BE2C (cell line): ENCODE results near the gene GUCA1A.
A peak's percentile ranks its signal among the peaks of the same experiment; 100 is the strongest.
"Not testable (repeated sequence)": the region's sequence is repeated elsewhere in the genome, so short reads cannot be mapped to it uniquely, and the experiment has no call there.

Source experiments
- DNase-seq: peaks from one replicate; pipeline ENCODE4 v3.0.0-alpha.2; 2020
- H3K27me3 ChIP-seq: fragments of 250-450 bp; sonication (Bioruptor Pico); 2 replicates; pipeline ENCODE4 v1.5.1; 2020; ENCODE audit warnings: mild to moderate bottlenecking
- H3K36me3 ChIP-seq: fragments of 250-450 bp; sonication (Bioruptor Pico); 2 replicates; pipeline ENCODE4 v1.5.1; 2020; ENCODE audit warnings: mild to moderate bottlenecking
- H3K4me1 ChIP-seq: fragments of 250-450 bp; sonication (Bioruptor Pico); 2 replicates; pipeline ENCODE4 v1.5.1; 2020
- H3K4me3 ChIP-seq: 2 replicates; pipeline ENCODE4 v1.5.1; 2011; ENCODE audit warnings: low read depth, low read length
- H3K9me3 ChIP-seq: fragments of 250-450 bp; sonication (Bioruptor Pico); 2 replicates; pipeline ENCODE4 v1.5.1; 2020
- TF ChIP-seq, protein P1 (sequence below): IDR thresholded peaks from 2 replicates; pipeline ENCODE4 v1.5.1; 2012; ENCODE audit warnings: mild to moderate bottlenecking, low read depth, low read length

Gene GUCA1A

DNA sequence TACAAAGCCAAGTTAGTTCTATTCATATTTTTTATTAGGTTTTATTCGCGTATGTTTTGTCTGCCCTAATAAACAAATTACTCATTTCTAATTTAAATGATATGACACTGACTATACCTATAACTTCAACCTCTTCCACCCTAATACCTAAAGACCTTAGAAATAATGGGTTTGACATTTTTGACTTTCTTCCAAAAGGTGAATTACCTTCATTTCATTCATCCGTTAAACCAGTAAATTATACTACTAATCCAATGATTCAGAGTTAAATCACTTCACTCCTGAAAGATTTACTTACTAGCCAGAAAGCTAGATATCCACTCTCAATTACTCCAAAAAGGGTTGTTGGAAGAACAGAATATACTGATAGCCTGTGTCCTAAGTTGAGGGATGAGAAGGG lies 39.3 kb downstream of the GUCA1A start:
- Histone ChIP-seq H3K9me3 (no peaks in the 10 kb centered on the region), H3K27me3 (no peaks in the 10 kb centered on the region), H3K4me3 (no peak overlapping the region), H3K4me1 (no peaks in the 10 kb centered on the region), H3K36me3 (peaks cover 59% of the 10 kb centered on the region)
- TF ChIP-seq, protein P1, sequence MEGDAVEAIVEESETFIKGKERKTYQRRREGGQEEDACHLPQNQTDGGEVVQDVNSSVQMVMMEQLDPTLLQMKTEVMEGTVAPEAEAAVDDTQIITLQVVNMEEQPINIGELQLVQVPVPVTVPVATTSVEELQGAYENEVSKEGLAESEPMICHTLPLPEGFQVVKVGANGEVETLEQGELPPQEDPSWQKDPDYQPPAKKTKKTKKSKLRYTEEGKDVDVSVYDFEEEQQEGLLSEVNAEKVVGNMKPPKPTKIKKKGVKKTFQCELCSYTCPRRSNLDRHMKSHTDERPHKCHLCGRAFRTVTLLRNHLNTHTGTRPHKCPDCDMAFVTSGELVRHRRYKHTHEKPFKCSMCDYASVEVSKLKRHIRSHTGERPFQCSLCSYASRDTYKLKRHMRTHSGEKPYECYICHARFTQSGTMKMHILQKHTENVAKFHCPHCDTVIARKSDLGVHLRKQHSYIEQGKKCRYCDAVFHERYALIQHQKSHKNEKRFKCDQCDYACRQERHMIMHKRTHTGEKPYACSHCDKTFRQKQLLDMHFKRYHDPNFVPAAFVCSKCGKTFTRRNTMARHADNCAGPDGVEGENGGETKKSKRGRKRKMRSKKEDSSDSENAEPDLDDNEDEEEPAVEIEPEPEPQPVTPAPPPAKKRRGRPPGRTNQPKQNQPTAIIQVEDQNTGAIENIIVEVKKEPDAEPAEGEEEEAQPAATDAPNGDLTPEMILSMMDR: no peak
- DNase-seq: no peak

DNA sequence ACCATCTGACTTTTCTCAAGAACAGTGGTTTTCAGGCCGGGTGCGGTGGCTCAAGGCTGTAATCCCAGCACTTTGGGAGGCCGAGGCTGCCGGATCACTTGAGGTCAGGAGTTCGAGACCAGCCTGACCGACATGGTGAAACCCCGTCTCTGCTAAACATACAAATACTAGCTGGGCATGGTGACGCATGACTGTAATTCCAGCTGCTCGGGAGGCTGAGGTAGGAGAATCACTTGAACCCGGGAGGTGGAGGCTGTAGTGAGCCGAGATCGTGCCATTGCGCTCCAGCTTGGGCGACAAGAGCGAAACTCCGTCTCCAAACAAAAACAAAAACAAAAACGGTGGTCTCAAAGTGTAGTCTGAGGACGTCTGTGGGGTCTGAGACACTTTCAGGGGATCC lies 43.3 kb downstream of the GUCA1A start:
- H3K36me3 ChIP-seq: peaks cover 25% of the 10 kb centered on the region
- peak overlapping the region; percentile 95 for H3K4me3 ChIP-seq
- not testable (repeated sequence) for H3K9me3 ChIP-seq, DNase-seq, H3K4me1 ChIP-seq, H3K27me3 ChIP-seq

DNA sequence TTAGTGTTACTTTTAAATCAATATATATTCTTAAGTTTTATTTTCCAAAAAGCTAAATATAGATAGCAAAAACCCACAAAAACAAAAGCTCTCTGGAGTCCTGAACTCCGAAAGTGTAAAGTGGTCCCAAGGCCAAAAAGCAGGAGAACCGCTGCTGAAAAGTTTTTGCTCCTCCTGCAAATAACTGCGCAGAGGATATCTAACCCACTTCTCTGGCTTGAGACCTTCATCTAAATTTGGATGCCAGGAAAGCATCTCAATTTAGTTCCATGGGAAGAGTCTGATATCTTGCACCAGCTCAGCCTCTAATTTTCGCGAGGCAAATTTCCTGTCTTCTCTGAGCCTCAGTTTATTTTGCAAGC lies 44.0 kb downstream of the GUCA1A start:
- DNase-seq: no peak
- H3K36me3 ChIP-seq: peaks cover 18% of the 10 kb centered on the region
- TF ChIP-seq, protein P1: no peak
- no peaks in the 10 kb centered on the region for H3K4me1 ChIP-seq
- no peaks in the 10 kb centered on the region for H3K9me3 ChIP-seq
- peak overlapping the region; percentile 95 for H3K4me3 ChIP-seq
- H3K27me3 ChIP-seq: no peaks in the 10 kb centered on the region

DNA sequence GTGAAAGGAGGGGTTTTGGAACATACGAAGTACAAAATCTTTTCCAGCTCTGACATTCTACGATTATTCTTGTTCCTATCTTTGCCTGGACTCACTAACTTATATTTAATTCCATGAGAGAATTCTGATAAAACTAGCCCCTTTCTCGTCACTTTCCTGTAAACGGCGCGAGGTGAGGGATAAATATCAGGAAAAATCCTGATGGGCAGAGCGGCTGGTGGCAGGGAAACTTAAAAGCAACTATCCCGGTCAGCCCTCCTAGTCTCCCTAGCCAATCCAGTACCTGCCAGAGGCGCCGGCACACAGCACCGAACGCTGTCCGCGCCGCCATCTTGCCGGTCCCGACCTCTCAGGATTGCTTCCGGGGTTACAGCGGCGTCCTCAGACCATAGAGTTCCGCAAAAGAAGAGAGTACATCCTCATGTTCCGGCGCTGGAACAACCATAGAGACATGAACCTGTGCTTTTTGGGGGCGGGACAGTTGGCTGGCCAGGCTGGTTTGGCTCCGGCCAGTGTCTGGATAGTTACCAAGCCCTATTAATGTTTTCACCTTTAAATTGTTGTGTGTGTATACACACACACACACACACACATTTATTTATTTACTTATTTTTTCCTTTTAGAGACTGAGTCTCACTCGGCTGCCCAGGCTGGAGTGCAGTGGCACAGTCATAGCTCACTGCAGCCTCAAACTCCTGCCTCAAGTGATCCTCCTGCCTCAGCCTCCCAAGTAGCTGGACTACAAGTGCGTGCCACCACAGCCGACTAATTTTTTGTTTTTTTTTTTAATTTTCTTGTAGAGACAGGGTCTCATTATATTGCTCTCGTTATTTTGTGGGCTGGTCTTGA lies 44.6 kb downstream of the GUCA1A start, which contains the start of gene MRPS10:
Gene MRPS10, minus strand, starts transcription at position 343 of the 849 bp plus-strand sequence. Its CDS starts 12 bp downstream, at position 331.
- H3K4me3 ChIP-seq: peak within 1 kb of the TSS; percentile 95
- H3K9me3 ChIP-seq: no peaks in the 10 kb centered on the region
- TF ChIP-seq, protein P1: no peak
- no peaks in the 10 kb centered on the region for H3K4me1 ChIP-seq
- H3K27me3 ChIP-seq: no peaks in the 10 kb centered on the region
- peaks cover 14% of the 10 kb centered on the region for H3K36me3 ChIP-seq
- DNase-seq: peak; percentile 93

DNA sequence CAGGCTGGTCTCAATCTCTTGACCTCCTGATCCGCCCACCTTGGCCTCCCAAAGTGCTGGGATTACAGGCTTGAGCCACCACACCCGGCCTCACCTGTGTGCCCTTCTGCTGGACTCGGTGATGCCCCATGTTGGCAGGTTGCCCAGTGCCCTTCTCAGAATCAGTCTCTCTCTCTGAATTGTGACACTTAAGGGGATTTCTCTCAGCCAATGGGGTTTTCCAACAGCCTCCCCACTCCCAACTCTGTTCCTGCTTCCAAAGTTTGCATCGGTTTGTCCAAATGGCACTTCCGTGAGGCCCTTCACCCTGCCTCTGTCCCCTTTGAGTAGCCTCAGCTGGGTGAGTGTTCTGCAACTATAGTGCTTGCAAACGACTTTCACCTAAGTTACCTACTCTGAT lies 47.6 kb downstream of the GUCA1A start:
- Histone ChIP-seq H3K36me3 (no peaks in the 10 kb centered on the region), H3K4me3 (no peak overlapping the region), H3K4me1 (no peaks in the 10 kb centered on the region; the same call in 1 of the 2 replicates), H3K27me3 (no peaks in the 10 kb centered on the region), H3K9me3 (no peaks in the 10 kb centered on the region)
- no peak for DNase-seq
- TF ChIP-seq, protein P1: no peak

DNA sequence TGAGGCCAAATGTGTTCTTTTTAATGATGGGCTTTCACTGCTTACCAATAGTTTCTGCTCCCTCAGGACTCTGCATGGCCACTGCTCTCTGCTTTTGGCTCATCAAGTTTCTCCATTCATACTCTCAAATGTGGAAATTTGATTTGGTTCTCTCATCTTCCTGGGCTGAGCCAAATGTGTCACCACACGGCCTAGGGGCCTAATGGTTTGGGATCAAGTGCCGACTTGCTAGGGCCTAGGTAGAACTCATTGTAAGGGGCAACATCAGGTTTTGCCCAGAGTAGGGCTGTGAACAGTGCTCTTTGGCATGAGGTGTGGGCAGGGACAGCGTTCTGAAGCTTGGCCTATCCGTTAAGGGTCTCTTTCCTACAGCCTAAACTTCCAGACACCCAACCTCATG lies 48.4 kb downstream of the GUCA1A start:
- H3K36me3 ChIP-seq: no peaks in the 10 kb centered on the region
- H3K4me3 ChIP-seq: no peak overlapping the region
- no peaks in the 10 kb centered on the region for H3K9me3 ChIP-seq
- H3K27me3 ChIP-seq: no peaks in the 10 kb centered on the region
- TF ChIP-seq, protein P1: no peak
- no peak for DNase-seq
- H3K4me1 ChIP-seq: no peaks in the 10 kb centered on the region; the same call in 1 of the 2 replicates
